GM12878 (cell line): ENCODE results near the gene NAT8. TPM values are rescaled to one million over a fixed set of nuclear protein-coding genes. Genes with fewer than 3 reads are reported as not detected.

ENCODE experiments used
- ATAC-seq: fragments of 200-7000 bp; cut with Tn5 transposase; 3 replicates; pipeline ENCODE4 v1.9.1; 2020; ENCODE audit warnings: mild to moderate bottlenecking, moderate library complexity
- BruUV-seq: library from RNA; stranded (reverse); fragments of 400-500 nt; replicated peaks from 2 replicates; lab custom pipeline; 2021; lab: Mats Ljungman, UMichigan
- CTCF ChIA-PET: fragments of 300-600 bp; sonication (Branson Sonifier 250); formaldehyde crosslinking; extraction: SDS; loops from one replicate; lab custom pipeline; 2021; ENCODE audit warnings: inconsistent platforms; lab: Yijun Ruan, JAX
- POLR2A ChIA-PET: fragments of 350-600 bp; formaldehyde crosslinking; extraction: SDS; loops from one replicate; lab custom pipeline; 2021; ENCODE audit warnings: inconsistent platforms; lab: Charles Lee
- RAD21 ChIA-PET: fragments of 300-600 bp; sonication (Branson Sonifier 250); formaldehyde crosslinking; loops from one replicate; lab custom pipeline; 2023; ENCODE audit warnings: antibody characterized with exemption; ENCODE audit not compliant: unreplicated experiment; lab: Charles Lee
- SMC1A ChIA-PET: fragments of 300-600 bp; sonication (Branson Sonifier 250); formaldehyde crosslinking; loops from one replicate; lab custom pipeline; 2023; ENCODE audit not compliant: unreplicated experiment, uncharacterized antibody; lab: Charles Lee
- DNase-seq: peaks from one replicate; pipeline ENCODE4 v3.0.0-alpha.2; 2011; ENCODE audit warnings: low read depth, low spot score
- FAIRE-seq: peaks from 3 replicates; lab custom pipeline; 2011; peaks lifted over from hg19 to GRCh38; lab: Jason Lieb, UNC
- H2AFZ ChIP-seq: 2 replicates; pipeline ENCODE4 v1.6.0; 2011; ENCODE audit warnings: low read depth, low read length, control low read depth; ENCODE audit not compliant: control insufficient read depth
- H3K27ac ChIP-seq: 2 replicates; pipeline ENCODE4 v1.5.1; 2011; ENCODE audit warnings: control low read depth; ENCODE audit not compliant: control insufficient read depth, insufficient read depth
- H3K27me3 ChIP-seq, 2 experiments: replicated peaks in 1 of 2; 2 replicates each; pipeline versions ENCODE4 v1.6.0 to v1.6.1; 2011; ENCODE audit warnings: low read length in 1 of 2; ENCODE audit not compliant: control insufficient read depth in 2 of 2, insufficient read depth in 2 of 2
- H3K36me3 ChIP-seq, 2 experiments: 2 replicates each; pipeline ENCODE4 v1.5.1; 2011; ENCODE audit warnings: low read length in 1 of 2; ENCODE audit not compliant: control insufficient read depth in 2 of 2, insufficient read depth in 2 of 2
- H3K4me1 ChIP-seq: 2 replicates; pipeline ENCODE4 v1.6.1; 2011; ENCODE audit warnings: mild to moderate bottlenecking, low read length, moderate library complexity, mixed read lengths; ENCODE audit not compliant: control insufficient read depth, insufficient read depth
- H3K4me2 ChIP-seq: 2 replicates; pipeline ENCODE4 v1.6.0; 2011; ENCODE audit warnings: control low read depth; ENCODE audit not compliant: control insufficient read depth, insufficient read depth
- H3K4me3 ChIP-seq: fragments of 200-600 bp; sonication (generic); 2 replicates; pipeline ENCODE4 v1.5.1; 2016
- H3K79me2 ChIP-seq: 2 replicates; pipeline ENCODE4 v1.6.0; 2011; ENCODE audit warnings: low read length; ENCODE audit not compliant: control insufficient read depth, insufficient read depth
- H3K9ac ChIP-seq: 2 replicates; pipeline ENCODE4 v1.8.0; 2011; ENCODE audit warnings: low read length, control low read depth, mixed read lengths; ENCODE audit not compliant: control insufficient read depth, insufficient read depth
- H3K9me3 ChIP-seq: replicated peaks from 3 replicates; pipeline ENCODE4 v1.5.1; 2011; ENCODE audit warnings: mild to moderate bottlenecking, low read length; ENCODE audit not compliant: control insufficient read depth, insufficient read depth
- H4K20me1 ChIP-seq: 2 replicates; pipeline ENCODE4 v1.6.0; 2011; ENCODE audit not compliant: control insufficient read depth, insufficient read depth
- EED ChIP-seq: sonication (generic); IDR thresholded peaks from 2 replicates; pipeline ENCODE4 v1.6.1; 2016; ENCODE audit warnings: antibody characterized with exemption, low read depth
- ETV6 ChIP-seq, 2 experiments: fragments of 450-650 bp in 1 of 2; IDR thresholded peaks in 1 of 2; conservative IDR thresholded peaks in 1 of 2; 2 replicates each; pipeline ENCODE4 v1.6.1; 2014; ENCODE audit warnings: antibody characterized with exemption in 1 of 2, borderline replicate concordance in 1 of 2, low read depth in 1 of 2, mild to moderate bottlenecking in 1 of 2, moderate library complexity in 1 of 2
- HDAC6 ChIP-seq: fragments of 200-600 bp; sonication (generic); IDR thresholded peaks from one replicate; pipeline ENCODE4 v1.8.0; 2017; ENCODE audit warnings: antibody characterized with exemption; ENCODE audit not compliant: unreplicated experiment
- MLLT1 ChIP-seq: fragments of 450-650 bp; IDR thresholded peaks from 2 replicates; pipeline ENCODE4 v1.6.1; 2016; ENCODE audit warnings: mild to moderate bottlenecking
- RUNX3 ChIP-seq: IDR thresholded peaks from 2 replicates; pipeline ENCODE4 v1.6.1; 2012; ENCODE audit warnings: low read length, inconsistent platforms
- WGBS: methylation state at CpG from one replicate; pipeline ENCODE4 v1.1.6; 2016; ENCODE audit warnings: low lambda C conversion rate; ENCODE audit not compliant: insufficient replicate concordance, insufficient coverage; ENCODE audit errors: missing lambda C conversion rate; 5-methylcytosine and 5-hydroxymethylcytosine counted together
- in situ Hi-C: fragments of 300-500 bp; cut with MboI; formaldehyde crosslinking; loops from 9 replicates; pipeline ENCODE4 v1.14.3; 2018; ENCODE audit warnings: mixed read lengths
- intact Hi-C: fragments of 100-400 bp; cut with micrococcal nuclease; formaldehyde crosslinking; loops from one replicate; pipeline ENCODE4 v1.14.2; 2022; ENCODE audit not compliant: unreplicated experiment
- polyA plus RNA-seq, 11 experiments: library from polyadenylated mRNA; depleted of rRNA in 4 of 11; unstranded in 6 of 11; stranded (reverse) in 5 of 11; fragments of >200 nt; fragmentation: Nextera tagmentation in 4 of 11; fragmentation: Illumina TruSeq in 1 of 11; extraction: Ambion mirVana in 4 of 11; extraction: Trizol in 1 of 11; gene quantifications; 1 replicate in 1 of 11; 2 replicates in 10 of 11; pipeline versions ENCODE4 v1.2.1 to v1.2.3, GENCODE V29; 2011 to 2016; ENCODE audit warnings: inconsistent platforms in 2 of 11, missing spikeins in 2 of 11, low read depth in 1 of 11
- total RNA-seq, 4 experiments: library from RNA; depleted of rRNA in 3 of 4; stranded (reverse); fragments of >200 nt in 3 of 4; fragmentation: Illumina TruSeq in 1 of 4; extraction: Trizol in 1 of 4; gene quantifications; 2 replicates each; pipeline versions ENCODE4 v1.2.1 to v1.2.3, GENCODE V29; 2013 to 2021

NAT8 gene
- total and polyA plus RNA-seq, 10 of the 15 experiments (the other 5 are each of a cell fraction or from before 2014, with no cell fraction given) = not detected

DNA sequence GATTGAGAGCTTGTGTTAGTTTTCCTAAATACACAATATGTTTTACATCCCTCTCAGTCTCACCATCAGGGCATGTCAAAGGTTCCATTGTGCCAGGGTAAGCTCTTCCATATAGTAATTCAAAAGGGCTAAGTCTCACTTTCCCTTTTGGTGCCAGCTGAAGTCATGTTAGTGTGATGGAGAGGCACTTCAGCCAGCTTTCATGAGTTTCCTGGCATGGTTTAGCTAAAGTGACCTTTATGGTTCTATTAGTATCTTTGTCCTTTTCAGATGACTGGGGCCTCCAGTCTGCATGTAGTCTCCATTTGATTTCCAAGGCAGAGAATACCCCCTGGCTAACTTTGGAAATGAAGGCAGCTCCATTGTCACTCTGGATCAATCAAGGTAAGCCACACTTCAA lies 27.2 kb downstream of the NAT8 start (continued):
- TF ChIP-seq HDAC6 = no peak

GRCh38 chr2:73614105-73614504 lies 28.1 kb downstream of the NAT8 start:
- FAIRE-seq (peak; percentile 44), ATAC-seq (peak; percentile 71)
- CTCF ChIA-PET = interaction anchor here (1.6 kb wide), 1 partner anchor 9 kb away, joined by 4 read pairs; no protein-coding TSS in a partner anchor

More at GRCh38 chr2:73614105-73614504, 28.1 kb downstream of the NAT8 start:
- 63% methylated on average over 3 of the region's 3 CpGs for WGBS
- Histone ChIP-seq H3K27ac (no peak overlapping the region), H2AFZ (no peak overlapping the region), H3K27me3 (no peaks in the 10 kb centered on the region), H3K9ac (no peak overlapping the region), H3K36me3 (no peaks in the 10 kb centered on the region; a peak in 1 of 4 replicates), H3K79me2 (no peaks in the 10 kb centered on the region), H3K4me3 (no peak overlapping the region), H3K4me2 (no peak overlapping the region), H3K9me3 (no peaks in the 10 kb centered on the region), H4K20me1 (no peaks in the 10 kb centered on the region), H3K4me1 (peaks cover 4% of the 10 kb centered on the region)
- TF ChIP-seq ETV6 (conservative IDR thresholded peaks at IDR 0.05 in 1 of 2, IDR thresholded peaks at IDR 0.05 in 1 of 2; ENCODE audit: borderline replicate concordance in 1 of 2, low read depth in 1 of 2) (no peak), RUNX3 (peak; percentile 88), MLLT1 (no peak), EED (peak; percentile 80)
- SMC1A ChIA-PET = interaction anchor here (1.1 to 1.3 kb wide), 2 partner anchors 8 to 11 kb away, joined by 3 read pairs; no protein-coding TSS in a partner anchor
- BruUV-seq = no TSS peak
- intact Hi-C loops = no loop called here
- POLR2A ChIA-PET = no interaction called here
- RAD21 ChIA-PET = no interaction called here
- in situ Hi-C loops = no loop called here
- DNase-seq = no peak
